ENCODE data around the gene CBLB. TPM values are rescaled to one million over a fixed set of nuclear protein-coding genes. Genes with fewer than 3 reads are reported as not detected.

The CBLB gene
- polyA plus RNA-seq, 12 donors, result 17.2 to 48.9 (median 26.1) TPM; not detected in 1

DNA sequence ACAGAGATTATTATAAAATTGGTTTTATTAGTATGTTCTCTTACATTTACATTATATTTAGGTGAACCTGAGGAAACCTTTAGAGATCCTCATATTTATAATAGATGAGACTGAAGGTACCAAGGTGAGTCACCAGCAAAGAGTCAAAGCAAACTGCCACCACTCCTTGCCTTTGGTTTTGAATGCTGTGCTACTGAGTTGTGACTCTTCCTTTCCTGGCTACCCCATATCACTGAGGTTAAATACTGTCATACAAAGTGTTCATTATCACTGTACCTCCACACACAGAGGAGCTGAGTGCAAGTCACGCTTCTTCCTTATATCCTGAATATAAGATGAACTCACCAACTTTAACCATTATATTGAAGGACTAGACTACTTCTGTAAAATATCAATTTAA, 168.2 kb downstream of the CBLB start:
- no peak for DNase-seq

GRCh38 chr3:105691633-105692032, 177.2 kb downstream of the CBLB start:
- peak; percentile 15 for DNase-seq

DNA sequence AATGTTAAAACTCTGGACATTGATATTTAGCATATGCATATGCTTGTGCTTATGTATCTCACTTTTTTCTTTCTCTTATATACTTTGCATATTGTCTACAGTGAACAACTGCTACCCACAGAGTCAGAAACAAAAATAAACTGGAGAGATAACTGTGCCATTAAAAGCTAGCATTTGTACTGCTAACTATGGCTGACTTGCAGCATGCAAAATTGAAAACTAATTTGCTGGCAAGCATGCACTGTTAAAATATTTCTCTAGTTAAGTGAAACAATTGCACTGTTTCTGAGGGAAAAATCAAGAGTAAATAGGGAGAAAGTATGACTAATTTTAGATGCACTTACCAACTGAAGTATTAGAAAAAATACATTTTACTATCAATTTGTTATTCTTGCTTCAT, 177.8 kb downstream of the CBLB start:
- peak; percentile 16 for DNase-seq

GRCh38 chr3:105688821-105689220, 180.0 kb downstream of the CBLB start:
- no peak for DNase-seq

DNA sequence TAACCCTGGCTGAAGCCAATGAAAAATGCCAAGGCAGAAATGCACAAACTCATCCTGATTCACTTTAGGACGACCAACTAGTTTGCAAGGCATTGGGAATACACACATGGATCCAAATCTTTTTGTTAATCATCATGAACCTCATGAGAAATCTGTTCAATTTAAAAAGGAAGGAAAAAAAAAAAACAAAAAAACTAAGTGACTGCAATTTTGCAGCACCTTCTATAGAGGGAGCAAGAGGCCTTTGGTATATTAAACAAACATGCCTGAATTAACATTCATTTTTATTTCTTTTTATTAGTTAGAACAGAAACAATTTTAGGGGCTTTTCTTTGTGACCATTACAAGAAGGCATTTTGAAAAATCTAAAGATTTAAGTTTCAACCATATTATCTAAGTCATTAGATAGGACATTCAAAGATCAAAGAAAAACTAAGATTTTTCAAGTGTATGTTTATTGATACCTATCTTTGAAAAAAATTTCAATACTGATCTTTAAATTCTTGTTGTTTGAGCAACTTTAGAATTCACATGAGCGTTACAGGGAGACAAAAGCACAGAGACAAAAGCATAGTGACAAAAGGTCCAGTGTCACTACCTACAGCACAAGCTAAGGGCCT, 182.4 kb downstream of the CBLB start:
- DNase-seq, result peak; percentile 4

DNA sequence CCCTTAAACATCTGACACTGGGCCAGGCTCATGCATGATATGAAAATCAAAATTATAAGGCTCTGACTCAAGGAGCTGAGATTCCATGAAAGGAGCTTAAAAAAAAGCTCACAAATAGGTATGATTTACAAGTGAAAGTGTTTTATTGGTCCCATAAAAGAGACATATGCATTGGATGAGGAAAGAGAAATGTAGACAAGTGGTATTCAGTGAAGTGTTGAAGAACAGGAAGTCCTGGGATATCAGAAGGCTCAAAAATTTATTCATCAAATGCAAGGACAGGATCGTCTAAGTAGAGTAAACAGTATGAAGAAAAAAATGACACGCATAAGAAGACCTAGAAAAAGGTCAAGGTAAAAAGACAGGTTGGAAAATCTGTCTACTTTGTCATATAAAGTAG, 188.9 kb downstream of the CBLB start:
- no peak for DNase-seq

DNA sequence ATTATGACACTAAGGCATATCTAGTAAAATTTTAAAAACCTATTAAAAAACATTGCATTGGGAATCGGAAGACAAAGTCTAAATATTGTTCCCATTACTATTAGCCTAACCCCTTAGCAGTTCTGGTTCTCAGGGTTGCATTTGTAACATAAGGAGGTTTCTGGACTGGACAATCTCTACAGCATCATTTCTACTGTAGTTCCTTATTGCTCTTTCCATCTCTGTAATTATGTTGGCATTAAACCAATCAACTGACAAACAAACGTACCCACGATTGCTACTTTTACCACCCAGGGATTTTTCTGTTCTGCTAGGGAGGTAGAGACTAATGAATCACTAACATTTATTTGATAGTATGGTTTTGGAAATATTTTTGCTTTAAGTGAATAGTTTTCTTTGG, 190.8 kb downstream of the CBLB start:
- no peak for DNase-seq

- DNase-seq, result no peak
Measured at GRCh38 chr3:105676621-105677300, 192.1 kb downstream of the CBLB start.

GRCh38 chr3:105674437-105675065, 194.3 kb downstream of the CBLB start:
- no peak for DNase-seq

DNA sequence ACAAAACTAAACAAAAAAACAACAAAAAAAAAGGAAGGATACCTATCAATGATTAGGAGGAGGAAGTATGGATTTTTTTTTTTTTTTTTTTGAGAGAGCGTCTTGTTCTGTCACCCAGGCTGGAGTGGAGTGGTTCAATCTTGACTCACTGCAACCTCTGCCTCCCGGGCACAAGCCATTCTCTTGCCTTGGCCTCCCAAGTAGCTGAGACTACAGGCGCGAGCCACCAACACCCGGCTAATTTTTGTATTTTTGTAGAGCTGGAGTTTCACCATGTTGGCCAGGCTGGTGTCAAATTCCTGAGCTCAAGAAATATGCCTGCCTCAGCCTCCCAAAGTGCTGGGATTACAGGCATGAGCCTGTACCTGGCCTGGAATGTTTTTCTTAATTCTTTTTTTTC, 195.8 kb downstream of the CBLB start:
- no peak for DNase-seq

DNA sequence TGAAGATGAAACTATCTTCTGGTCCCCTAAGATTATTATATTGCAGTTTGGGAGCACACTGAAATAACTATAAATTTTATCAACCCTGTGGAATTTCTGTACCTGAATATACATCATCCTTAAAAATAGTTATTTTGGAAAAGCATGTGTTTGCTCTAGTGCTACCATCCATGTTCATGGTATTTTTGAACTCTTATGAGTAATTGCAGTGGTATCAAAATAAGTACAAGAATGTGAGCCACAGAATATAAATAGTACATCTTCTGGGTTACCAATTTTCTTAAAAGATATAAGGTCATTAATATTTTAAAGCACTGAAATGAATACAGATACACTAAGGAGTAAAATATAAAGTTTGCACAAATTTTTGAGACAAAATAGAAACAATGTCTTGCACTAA, 206.5 kb downstream of the CBLB start:
- DNase-seq, result no peak

GRCh38 chr3:105661461-105661860, 207.4 kb downstream of the CBLB start:
- no peak for DNase-seq

DNA sequence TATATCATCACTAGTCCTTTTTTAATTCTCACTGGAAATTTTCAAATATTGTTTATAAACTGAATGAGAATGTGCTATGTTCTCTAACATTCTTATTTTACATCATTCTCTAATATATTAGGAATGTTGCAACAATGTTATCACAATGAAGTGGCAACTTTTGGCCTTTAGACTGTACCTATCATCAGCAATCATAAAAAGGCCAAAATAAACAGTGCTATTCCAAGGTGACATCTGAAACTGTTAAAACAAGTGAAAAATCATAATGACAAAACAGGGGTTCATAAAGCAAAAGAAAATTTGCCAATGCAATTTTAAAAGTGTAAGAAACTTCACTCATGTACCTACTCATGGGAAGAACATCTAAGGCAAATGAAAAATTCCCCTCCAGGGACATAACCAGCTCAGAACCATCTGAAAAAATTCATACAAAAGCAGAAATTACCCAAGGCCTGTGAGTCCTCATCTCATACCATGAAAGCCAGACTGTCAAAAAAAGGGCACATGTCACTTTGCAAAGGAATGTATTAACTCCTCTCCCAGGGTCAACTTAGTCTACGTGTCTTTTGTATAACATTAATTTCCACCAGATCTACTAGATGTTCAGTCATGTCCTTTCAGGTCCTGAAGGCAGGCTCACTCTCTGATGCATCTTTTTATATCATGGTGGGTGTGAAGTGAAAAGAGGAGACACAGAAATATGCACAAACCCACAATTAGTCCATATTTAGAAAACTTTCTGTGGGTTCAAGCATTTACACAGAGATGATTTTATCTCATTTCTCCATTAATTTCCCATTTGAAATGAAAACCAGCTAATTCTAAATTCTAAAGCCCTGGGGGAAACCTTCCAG, 211.9 kb downstream of the CBLB start:
- DNase-seq, result no peak

GRCh38 chr3:105653868-105654267, 214.9 kb downstream of the CBLB start:
- DNase-seq, result no peak

DNA sequence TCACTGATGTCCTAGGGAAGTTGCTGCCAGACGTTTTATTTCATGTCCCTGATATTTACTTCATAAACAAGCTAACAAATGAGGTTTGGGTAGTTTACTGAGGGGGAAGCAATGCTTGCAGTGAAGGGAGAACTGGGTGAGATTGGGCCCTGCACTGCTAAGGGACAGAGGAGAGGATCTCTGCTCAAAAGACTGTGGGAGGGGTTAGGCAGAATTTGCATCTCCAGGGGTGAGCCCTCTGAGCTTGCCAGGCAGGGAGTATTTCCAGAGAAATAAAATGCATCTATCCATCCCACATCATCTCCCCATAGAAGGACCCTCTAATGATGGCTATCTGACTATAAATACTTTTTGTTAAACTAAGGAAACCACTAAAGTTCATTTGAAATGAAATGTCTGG, 215.6 kb downstream of the CBLB start:
- DNase-seq, result no peak

DNA sequence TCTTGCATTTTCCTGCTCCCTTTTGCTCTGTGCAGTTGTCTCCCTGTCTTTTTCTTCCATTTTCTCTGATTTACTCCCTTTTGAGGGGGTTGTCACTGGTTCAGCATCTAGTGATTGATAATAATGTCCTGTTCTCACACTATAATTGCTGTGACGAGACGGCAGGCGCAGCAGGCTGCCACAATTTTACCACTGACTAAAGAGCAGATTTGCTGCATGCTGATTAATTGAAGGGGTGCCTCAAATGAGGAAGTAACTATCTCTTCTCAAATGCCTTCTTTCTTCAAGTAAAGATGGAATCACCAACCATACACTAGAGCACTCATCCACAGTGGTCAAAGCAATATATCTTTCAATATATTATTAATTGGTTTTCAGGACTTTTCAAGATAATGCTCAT, 219.3 kb downstream of the CBLB start:
- no peak for DNase-seq

DNA sequence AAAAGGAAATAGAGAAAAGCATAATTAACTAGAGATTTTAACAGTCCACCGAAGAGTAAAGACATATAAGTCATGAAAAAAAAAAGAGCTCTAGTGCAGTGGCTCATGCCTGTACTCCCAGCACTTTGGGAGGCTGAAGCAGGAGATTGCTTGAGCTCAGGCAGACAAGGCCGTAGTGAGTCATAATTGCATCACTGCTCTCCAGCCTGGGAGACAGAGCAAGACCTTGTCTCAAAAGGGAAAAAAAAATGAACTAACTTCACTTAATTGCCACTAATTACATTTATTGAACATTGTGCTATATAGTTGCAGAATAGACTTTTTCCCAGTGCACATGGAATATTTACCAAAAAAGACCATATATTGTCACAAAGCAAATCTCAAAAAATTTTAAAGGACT, 221.8 kb downstream of the CBLB start:
- no peak for DNase-seq

- no peak for DNase-seq
Measured at GRCh38 chr3:105639131-105639530, 229.7 kb downstream of the CBLB start.

DNA sequence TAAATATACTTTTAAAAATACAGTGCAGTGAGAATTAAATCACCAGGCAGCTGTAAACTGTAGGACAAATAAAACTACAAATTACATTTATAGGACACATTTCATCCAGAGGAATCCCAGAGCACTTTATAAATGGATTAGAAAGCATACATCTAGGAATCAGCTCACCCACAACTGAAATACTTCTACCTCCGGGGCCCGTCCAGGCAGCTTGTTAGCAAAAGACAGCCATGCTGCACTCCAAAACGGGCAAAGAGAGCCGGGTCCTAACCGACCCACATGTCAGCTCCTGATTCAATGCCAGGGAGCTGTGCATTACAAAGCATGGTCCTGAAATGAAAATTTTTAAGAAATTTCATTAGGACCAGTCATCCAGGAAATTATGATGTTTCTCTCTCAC, 234.1 kb downstream of the CBLB start:
- DNase-seq, result no peak

- no peak for DNase-seq
Measured at GRCh38 chr3:105629718-105630117, 239.1 kb downstream of the CBLB start.

DNA sequence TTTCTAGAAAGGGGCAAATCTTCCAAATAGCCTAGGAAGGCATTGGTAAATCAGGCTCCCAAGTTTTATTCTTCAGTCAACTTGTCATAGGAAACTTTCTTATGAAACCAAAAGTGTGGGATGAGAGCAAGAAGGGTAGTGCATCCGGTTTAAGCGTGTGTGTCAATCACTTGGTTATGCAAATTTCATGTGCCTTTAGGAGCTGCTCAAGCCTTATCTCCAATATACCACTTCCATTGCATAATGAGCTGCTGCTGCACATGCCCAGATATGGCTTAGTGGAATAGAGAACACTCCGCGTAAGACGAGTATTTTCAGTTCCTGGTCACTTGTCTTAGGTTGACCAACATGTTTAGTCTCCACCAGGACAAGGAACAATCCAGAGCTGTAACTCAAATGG, 242.1 kb downstream of the CBLB start:
- DNase-seq, result no peak

DNA sequence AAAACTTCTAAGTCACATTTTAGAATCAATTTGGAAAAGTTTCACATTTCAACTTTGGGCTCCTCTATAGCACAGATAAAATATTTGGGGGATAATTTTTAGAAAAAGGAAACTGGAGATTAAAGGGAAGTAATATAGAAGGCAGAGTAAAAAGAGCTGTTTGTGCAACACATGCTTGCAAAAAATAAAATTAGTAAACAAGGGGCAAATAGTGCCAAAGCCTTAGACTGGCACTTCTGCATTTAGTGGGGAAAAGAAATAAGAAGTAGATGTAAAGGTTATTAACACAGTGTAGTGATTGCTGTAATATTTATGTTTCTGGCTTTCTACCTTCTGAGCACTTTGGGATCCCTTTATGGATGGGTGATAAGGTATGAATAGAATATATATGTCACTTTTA, 246.6 kb downstream of the CBLB start:
- no peak for DNase-seq

DNA sequence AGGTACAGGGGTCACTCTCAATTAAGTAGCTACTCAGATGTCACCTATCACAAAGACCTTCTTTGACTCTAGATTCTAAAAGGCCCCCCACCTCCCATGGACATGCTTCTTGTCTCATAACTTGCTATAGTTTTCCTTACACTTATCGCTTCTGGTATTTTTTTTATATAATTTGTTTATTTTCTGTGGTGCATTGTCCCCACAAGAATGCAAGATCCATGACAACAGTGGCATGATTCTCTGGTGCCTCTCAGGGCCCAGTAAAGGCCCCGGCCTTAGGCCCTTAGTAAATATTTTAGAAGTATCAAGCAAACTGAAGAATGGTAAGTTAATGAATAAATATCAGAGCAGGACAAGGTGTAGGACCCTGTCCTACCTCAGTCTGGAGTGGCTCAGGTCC, 248.6 kb downstream of the CBLB start:
- no peak for DNase-seq

All from muscle of arm (tissue), 12 donors.